Psoas muscle (tissue), 8 donors: ENCODE results near the gene SLC1A3. TPM values are rescaled to one million over a fixed set of nuclear protein-coding genes. Genes with fewer than 3 reads are reported as not detected.
A peak's percentile ranks its signal among the peaks of the same experiment; 100 is the strongest.

Experiments used
- ATAC-seq, 4 donors: fragments of 200-7000 bp; cut with Tn5 transposase; one replicate each; pipeline ENCODE4 v1.9.1; 2020; ENCODE audit warnings: moderate library complexity in 3 of 4, mild to moderate bottlenecking in 2 of 4
- DNase-seq, 2 donors: peaks; one replicate each; pipeline ENCODE4 v3.0.0-alpha.2; 2020
- H3K27ac ChIP-seq: fragments of 200-600 bp; one replicate; pipeline ENCODE4 v1.8.0; 2022
- H3K27me3 ChIP-seq, 3 donors: fragments of 200-600 bp in 1 of 3; one replicate each; pipeline versions ENCODE4 v1.6.1 to v1.8.0; 2013 to 2022; ENCODE audit warnings: low read length in 2 of 3, mild to moderate bottlenecking in 2 of 3, moderate library complexity in 1 of 3; ENCODE audit not compliant: insufficient read depth in 3 of 3
- H3K36me3 ChIP-seq, 2 donors: fragments of 200-600 bp in 1 of 2; one replicate each; pipeline versions ENCODE4 v1.6.1 to v1.8.0; 2013 to 2022; ENCODE audit warnings: low read depth in 1 of 2, mild to moderate bottlenecking in 1 of 2, moderate library complexity in 1 of 2; ENCODE audit not compliant: insufficient read depth in 1 of 2
- H3K4me1 ChIP-seq: fragments of 200-600 bp; one replicate; pipeline ENCODE4 v1.8.0; 2022
- H3K4me3 ChIP-seq: fragments of 200-600 bp; one replicate; pipeline ENCODE4 v1.8.0; 2022; ENCODE audit warnings: mild to moderate bottlenecking
- H3K9me3 ChIP-seq: fragments of 200-600 bp; one replicate; pipeline ENCODE4 v1.8.0; 2022
- CTCF ChIP-seq: fragments of 200-600 bp; IDR thresholded peaks from one replicate; pipeline ENCODE4 v1.8.0; 2022; ENCODE audit warnings: antibody characterized with exemption
- WGBS, 3 donors: extraction: QIAGEN DNeasy Blood & Tissue Kit; methylation state at CpG; one replicate each; pipeline versions ENCODE4 v1.1.6 to v1.1.7; 2013; 5-methylcytosine and 5-hydroxymethylcytosine counted together
- intact Hi-C, 2 donors: fragments of 100-400 bp; cut with DNase I; formaldehyde crosslinking; loops; one replicate each; pipeline versions ENCODE4 v1.11.0 to v1.14.2; 2022
- long read RNA-seq, 2 donors: library from polyadenylated mRNA; unstranded; transcript quantifications; one replicate each; pipeline ENCODE4 v2.0.0, GENCODE V29; 2021
- polyA plus RNA-seq, 3 donors: library from polyadenylated mRNA; stranded (reverse); fragments of 200-250 nt; gene quantifications; one replicate each; pipeline ENCODE4 v1.2.3, GENCODE V29; 2013
- total RNA-seq, 4 donors: library from RNA; stranded (reverse); fragmentation: NEBNext Ultra II Directional in 2 of 4; extraction: Animal tissue kit (Norgen Biotek cat#: 25700) in 2 of 4; gene quantifications; one replicate each; pipeline versions ENCODE4 v1.2.1 to v1.2.4, GENCODE V29; 2021 to 2023
- donor health status: healthy with polysubstance abuse.
- donor health status: DM: no; HTN: no; CAD: no; lungs with moderate emphysema.
- donor health status: Bipolar disorder and iron deficiency.
- donor health status: healthy.
- donor health status: DM: yes; HTN: yes; CAD: no.
- donor health status: DM: no; HTN: no; CAD: no.
- donor health status: DM: no; HTN: no; CAD: no.
- donor health status: DM: yes; HTN: yes; CAD: no.

Gene SLC1A3
- total RNA-seq (10 to 100 TPM; 12.7 to 25.3 (median 21.5) TPM), polyA plus RNA-seq (10 to 100 TPM in 2 of 3 donors, 1 to 10 TPM in 1; 9.6 to 17.4 (median 10.3) TPM)
- long read RNA-seq, donor 1, full-length matches to known transcripts, result 3 of 6 reads
- long read RNA-seq, donor 1, partial matches to known transcripts, result 0 of 6 reads
- long read RNA-seq, donor 1, other reads (novel, unspliced or antisense), result 3 of 6 reads
- long read RNA-seq, donor 2, full-length matches to known transcripts, result 4 of 9 reads
- long read RNA-seq, donor 2, partial matches to known transcripts, result 1 of 9 reads
- long read RNA-seq, donor 2, other reads (novel, unspliced or antisense), result 4 of 9 reads

GRCh38 chr5:36606428-36607113, at the start of gene SLC1A3:
SLC1A3 (plus strand) TSS chr5:36606606; CDS start chr5:36608424, 1,818 bp downstream.
- H3K27ac ChIP-seq, result peak within 1 kb of the TSS; percentile 88
- TF ChIP-seq CTCF, result no peak
- H3K4me1 ChIP-seq, result peaks cover 13% of the 10 kb centered on the region
- H3K27me3 ChIP-seq, result no peaks in the 10 kb centered on the region
- DNase-seq, result peak; percentile 34 to 69
- ATAC-seq, result peak; percentile 88 to 92 (median 90)
- H3K9me3 ChIP-seq, result no peaks in the 10 kb centered on the region
- peaks cover 0 to 4% of the 10 kb centered on the region in 2 donors for H3K36me3 ChIP-seq
- WGBS, 3 donors, result 0 to 1% (median 0%) methylated on average over 20 of the region's 20 CpGs
- H3K4me3 ChIP-seq, result peak within 1 kb of the TSS; percentile 81
- intact Hi-C loops, result loop anchor here in 1 of 2 donors (5.0 to 10.0 kb wide), 2 partner anchors 86 to 192 kb away; no protein-coding TSS in a partner anchor

GRCh38 chr5:36558641-36559040, 47.8 kb upstream of the SLC1A3 start:
- intact Hi-C loops, result no loop called here
- Histone ChIP-seq H3K4me3 (no peak overlapping the region), H3K27ac (no peak overlapping the region), H3K4me1 (no peaks in the 10 kb centered on the region), H3K9me3 (no peaks in the 10 kb centered on the region), H3K27me3 (no peaks in the 10 kb centered on the region), H3K36me3 (no peaks in the 10 kb centered on the region)
- TF ChIP-seq CTCF, result no peak
- ATAC-seq (no peak), DNase-seq (no peak)
- 92 to 97% (median 92%) methylated on average over 2 of the region's 2 CpGs for WGBS, 3 donors

- H3K4me1 ChIP-seq, result no peaks in the 10 kb centered on the region
- no peaks in the 10 kb centered on the region for H3K27me3 ChIP-seq
- H3K36me3 ChIP-seq, result no peaks in the 10 kb centered on the region
- no peak for TF ChIP-seq CTCF
- no peak for ATAC-seq
- DNase-seq, result no peak
- H3K27ac ChIP-seq, result no peak overlapping the region
- no peak overlapping the region for H3K4me3 ChIP-seq
- 83 to 86% (median 84%) methylated on average over 3 of the region's 3 CpGs for WGBS, 3 donors
- H3K9me3 ChIP-seq, result no peaks in the 10 kb centered on the region
- intact Hi-C loops, result no loop called here
Measured at GRCh38 chr5:36561601-36562000, 44.8 kb upstream of the SLC1A3 start.

GRCh38 chr5:36569491-36569890, 36.9 kb upstream of the SLC1A3 start:
- no peak for TF ChIP-seq CTCF
- Histone ChIP-seq H3K36me3 (no peaks in the 10 kb centered on the region), H3K27ac (no peak overlapping the region), H3K9me3 (no peaks in the 10 kb centered on the region), H3K27me3 (no peaks in the 10 kb centered on the region), H3K4me1 (no peaks in the 10 kb centered on the region), H3K4me3 (no peak overlapping the region)
- 42 to 67% (median 50%) methylated on average over 5 of the region's 5 CpGs for WGBS, 3 donors
- intact Hi-C loops, result no loop called here
- ATAC-seq (peak in 2 of 4 donors; percentile 46 to 48), DNase-seq (peak in 1 of 2 donors; percentile 52)
